Measurements from ENCODE around the gene UBE2D2.

Gene UBE2D2

DNA sequence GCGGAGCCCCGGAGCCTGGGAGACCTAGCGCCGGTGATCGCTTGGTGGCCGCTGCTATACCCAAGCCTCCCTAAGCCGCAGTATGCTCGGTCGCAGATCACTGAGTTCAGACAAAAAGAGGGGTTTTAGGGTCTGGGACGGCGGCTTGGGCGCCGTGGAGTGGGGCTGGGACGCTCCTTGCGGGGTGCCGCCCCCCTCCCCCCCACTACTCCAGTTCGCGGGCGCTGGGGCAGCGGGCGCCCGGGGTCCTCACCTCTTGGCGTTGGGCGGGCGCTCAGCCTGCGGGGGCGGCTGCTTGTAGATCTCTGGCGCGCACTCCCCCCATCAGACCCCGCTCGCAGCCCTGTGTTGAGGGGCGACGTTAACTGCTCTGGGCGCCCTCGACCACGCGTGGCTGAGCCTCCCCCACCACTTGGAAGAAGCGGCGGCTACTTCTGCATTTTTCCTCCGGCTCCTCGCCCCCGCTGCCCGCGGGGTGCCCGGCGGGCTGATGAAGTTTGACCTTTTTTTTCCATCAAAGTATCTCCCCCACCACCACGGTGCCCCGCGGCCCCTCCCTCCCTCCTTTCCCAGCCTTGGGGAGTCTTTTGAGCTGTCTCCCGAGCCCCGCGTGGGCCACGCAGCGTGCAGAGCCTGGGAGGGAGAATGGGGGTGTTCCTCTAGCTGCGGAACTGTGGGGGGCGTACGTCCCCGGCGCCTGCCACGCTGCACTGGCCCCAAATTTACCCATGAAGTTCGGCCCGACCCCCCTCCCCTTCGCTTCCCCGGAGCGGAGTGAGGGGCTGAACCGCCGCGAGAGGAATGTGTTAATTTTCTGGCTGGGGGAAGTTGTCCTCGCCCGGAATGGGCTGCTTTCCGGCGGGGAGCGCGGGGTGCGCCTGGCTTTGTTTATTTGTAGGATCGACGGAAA, 88.2 kb downstream of the UBE2D2 start:
- peak; percentile 18 for DNase-seq

DNA sequence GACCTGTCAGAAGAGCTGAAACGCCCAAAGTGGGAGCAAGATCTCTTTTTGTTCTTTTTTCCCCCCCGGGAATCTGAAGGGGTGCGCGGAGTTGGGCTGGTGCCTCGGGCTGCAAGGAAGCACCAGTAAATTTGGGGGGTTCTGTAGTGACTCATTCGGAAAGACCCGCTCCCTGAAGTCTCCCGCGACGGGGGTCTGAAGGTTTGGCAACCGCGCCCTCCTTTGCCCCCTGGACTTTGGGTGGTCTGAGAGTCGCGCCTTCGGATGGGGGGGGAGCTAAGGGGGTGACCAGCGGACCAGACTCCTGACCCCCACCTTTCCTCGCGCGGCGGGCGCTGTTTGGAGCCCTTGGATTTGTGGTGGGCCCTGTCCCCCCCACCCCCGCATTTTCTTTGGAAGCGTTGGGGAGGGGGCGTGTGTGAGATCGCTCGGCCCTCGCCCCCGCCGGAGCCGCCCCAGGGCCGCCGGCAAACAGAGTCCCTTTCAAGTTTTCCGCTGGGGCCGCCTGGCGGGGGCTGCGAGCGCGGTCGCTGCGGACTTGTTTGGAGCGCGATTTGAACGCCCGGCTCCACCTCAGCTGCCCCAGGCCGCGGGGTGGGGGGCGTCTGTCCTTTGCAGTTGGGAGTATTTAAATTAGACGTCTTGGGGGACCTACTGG, 89.0 kb downstream of the UBE2D2 start:
- no peak for DNase-seq

DNA sequence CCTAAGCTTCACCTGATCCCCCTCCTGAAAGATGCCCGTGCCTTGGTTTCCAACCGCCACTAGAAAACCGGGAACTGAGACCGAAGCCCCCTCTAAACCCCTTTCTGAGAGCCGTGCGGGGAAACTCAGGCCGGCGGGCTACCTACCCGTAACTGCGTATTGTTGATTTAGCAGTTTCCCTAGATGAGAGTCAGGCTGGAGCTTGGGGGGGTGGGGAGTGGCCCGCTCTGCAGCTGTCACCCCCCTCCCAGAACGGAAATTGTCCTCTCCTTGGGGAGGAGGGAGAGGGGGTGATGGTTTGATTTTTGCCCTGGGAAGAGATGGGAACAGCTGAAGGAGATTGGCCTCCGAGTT, 89.5 kb downstream of the UBE2D2 start:
- no peak for DNase-seq

DNA sequence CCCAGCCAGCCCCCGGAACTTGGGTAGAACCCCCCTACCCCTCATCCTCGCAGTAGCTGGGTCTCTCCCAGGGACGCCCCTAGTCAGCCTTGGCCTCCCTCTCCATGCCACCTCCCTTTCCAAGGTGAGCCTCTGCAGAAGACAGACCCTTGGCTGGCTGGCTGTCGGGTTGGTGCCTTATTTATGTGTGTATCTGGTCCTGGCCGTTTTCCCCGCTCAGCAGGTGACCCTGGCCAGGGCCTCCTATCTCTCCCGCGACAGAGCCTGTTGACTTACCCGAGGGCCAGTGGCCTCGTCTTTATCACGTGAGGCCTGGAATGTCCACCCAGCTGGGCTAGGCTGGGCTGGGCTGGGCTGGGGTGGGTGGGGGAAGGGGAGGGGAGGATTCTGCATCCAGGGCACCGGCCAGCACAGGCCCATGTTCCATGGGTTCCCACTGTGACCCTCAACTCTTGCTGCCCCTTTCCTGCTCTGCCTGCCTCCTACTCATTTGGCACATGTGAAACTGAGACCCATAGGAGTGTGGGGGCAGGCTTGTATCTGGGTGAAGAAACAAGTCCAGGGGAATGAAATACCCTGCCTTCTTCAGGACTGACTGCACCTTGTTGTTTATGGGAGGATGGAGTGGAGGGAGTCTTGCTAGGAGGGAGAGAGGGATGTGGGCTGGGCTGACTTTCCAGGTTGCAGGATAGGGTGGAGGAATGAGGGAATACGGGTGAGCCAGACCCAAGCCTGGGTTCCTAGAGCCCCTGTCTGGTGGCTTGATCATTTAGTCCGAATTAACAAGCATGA, 90.1 kb downstream of the UBE2D2 start:
- no peak for DNase-seq

DNA sequence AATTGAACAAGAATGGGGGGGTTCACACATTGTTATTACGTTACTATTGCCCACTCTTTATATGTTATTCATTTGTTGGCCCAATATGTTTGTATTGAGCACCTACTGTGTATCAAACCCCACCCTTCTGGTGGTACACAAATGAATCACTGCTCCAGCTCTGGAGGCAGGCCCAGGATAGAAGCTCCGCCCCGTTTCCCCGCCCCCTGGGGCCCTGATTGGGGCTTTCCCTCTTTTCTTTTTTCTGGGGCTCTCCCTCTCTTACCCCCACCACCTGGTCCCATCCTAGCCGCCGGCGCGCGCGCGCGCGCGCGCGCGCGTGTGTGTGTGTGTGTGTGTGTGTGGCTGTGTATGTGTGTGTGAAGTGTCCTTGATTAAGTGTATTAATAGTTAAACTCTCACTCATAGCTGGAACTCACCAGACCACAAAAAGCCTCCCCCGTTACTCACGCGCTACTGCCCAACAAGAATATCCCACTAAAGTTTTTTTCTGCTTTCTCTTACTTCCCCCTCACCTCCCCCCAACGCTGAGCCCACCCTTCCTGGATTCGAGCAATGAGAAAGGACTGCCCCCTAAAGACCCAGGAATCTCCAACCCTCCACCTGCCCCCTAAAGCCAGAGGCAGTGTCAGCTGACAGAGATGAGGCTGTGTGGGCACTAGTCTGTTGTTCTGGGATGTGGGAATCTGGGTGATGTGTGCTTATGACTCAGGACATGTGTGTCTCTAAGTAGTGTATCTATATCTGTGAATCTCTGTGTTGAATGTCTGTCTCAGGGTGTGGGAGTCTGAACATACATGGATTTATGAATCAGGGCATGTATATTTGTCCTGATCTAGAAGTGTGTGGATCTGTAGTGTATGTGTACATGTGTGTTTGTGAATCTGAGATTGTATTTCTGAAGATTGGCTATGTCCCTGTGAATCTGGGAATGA, 91.0 kb downstream of the UBE2D2 start:
- DNase-seq = no peak

DNA sequence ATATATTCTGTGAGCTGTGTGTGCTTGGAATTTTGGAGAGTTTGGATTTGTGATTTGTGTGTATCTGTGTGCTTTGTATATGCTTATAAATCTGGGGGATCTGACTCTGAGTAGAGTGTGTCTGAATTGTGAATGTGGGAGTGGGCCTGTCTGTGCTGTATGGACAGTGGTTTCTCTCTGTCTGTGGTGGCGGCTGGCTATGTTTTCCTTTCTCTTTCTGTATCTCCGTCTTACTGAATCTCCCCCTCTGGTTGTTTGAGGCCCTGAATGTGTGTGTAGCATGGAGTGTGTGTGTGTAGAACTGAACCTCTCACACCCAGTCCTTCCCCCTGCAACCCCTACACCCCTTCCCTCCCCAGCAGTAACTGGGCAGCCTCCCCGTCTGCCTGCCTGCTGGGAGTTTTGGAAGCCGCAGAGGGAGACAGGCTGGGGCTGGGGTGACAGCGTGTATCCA, 91.7 kb downstream of the UBE2D2 start:
- DNase-seq = no peak

DNA sequence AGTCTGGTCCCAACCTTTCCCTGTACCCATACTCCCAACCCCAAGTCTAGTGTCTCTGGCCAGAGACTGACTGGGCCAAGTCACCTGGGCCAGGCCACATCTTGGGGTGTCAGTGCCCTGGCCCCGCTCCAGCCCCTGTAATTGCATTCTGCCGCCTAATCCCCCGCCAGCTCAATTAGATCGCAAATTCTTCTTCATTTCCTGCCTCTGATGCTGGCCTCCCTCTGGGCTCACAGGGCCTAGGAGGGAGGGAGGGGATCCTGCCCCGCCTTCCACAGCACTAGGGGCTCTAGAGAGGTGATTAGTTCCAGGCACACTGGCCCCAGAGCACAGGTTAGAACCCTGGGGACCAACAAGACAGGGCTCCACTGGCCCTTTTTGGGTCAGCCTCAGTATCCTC, 92.5 kb downstream of the UBE2D2 start:
- DNase-seq = no peak

DNA sequence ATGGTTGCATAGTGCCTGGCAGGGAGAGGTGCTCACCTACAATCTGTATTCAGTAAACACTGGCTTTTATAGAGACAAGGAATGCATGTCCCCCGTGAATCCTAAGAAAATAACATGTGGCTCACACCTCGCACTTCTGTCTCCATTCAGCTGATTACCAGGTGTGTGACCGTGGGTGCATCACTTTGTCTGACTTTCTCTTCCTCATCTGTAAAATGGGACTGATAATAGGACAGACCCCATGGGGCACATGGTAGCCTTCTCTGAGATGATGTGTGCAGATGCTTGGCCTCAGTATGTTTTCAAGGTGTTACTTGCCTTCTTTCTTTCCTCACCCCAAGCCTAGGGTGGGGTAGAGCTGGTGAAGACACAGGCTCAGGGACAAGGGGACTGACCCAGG, 93.3 kb downstream of the UBE2D2 start:
- no peak for DNase-seq

DNA sequence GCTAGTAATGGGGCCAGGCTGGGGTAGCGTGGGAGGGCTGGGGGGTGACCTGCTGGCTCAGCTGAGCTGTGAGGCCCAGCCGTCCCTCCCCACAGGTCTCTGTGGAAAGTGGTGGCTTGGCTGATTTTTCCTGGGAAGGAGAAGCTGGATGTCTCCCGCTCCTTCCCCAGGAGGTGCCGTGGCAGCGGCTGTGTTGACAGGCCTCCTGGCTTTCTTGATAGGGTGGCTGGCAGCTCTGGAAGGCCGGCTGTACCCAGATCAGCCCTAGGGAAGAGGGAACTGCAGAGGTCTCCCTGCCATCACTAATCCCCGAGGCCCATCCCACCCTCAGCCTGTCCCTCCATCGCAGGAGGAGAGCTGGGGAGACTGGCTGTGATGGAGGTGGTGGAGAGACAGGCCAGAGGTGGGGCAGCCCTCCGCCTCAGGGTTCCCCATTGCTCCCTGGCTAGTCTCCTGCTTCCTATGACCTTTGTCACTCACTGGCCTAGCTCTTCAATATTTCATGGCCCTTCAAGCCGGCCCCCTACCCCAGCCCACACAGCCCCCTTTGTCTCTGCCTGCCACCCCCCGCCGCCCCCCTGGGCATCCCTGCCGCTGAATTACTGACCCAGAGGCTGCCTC, 93.8 kb downstream of the UBE2D2 start:
- no peak for DNase-seq

DNA sequence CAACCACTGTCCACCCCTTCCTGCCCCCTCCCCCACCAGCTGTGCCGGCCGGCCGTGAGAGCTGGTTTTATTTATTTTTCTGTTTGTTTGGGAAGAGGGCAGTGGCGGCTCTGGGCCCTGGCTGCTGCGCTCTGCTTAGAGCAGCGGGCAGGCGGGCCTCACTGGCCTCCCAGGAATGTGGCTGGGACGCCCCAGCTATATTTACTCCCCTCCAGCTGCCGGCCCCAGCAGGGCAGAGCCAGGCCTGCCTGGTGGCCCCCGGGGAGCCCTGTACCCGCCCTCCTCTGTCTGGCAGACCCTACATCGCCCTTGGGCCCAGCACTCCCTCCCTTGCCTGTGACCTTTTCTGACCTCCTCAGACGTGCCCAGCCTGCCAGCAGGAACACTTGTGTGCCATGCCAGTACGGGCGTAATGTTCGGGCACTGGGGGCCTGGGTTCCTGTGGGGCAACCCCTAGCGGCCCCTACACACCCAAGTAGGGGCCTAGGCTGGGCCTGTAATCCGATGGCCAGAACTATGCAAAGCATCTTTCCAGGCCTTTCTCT, 94.7 kb downstream of the UBE2D2 start:
- no peak for DNase-seq

DNA sequence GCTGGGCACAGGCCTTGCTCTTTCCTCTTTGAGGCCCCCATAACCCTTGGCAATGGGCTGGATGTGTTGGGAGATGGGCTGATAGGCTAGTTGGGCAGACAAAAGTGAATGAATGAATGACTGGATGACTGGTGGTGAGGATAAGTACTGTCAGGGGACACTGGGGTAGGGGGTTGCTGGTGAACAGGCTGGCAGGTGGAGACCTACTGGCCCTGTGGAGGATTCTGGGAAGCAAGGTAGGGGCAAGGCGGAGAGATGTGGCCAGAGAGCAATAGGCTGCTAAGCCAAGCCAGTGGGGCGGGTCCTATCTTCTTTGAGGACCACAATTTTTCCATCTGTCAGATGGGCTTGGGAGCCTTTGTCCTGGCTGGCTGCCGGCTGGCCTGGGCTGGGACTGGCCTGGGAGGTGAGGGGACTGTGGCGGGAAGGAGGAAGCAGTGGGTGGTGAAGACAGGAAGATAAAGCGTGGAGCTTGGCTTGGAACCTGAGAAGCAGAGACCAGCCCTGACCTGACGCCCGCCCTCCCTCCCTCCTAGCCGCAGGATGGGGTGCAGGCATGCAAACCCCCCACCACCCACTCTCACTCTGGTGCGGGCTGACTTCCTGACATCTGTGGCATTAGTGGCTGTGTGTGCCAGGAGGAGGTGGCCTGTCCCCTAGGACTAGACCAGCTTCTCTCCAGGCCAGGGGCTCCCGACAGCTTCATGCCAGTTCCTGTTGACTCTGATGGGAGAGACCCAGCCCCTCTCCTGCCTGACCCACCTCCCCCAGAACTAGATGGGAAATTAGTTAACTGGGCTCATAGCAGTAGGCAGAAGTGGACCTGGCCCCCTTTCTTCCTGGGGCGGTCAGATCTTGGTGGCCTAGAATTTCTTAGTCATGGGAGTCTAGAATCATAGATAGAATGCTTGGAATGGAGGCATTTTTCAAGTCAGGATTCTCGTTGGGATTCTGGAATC, 96.5 kb downstream of the UBE2D2 start:
- DNase-seq = peak; percentile 89

DNA sequence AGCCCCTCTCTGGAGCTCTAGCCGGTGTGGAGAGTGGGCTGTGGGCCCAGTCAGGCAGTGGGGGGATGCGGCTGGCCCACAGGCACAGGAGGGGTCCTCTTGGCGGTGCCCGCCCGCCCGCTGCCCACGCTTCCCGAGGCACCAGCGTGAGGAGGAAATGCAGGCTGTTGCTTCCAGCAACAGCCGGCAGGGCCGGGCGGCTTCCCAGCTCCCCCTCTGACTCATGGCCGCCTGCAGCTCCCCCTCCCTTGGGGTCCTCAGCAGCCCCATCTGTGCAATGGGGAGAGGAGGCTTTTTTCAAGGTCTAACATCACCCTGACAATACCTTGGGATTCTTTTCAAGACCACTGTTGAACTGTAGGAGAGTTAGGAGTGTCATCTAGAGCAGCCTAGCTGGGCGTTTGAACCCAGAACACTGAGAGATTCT, 97.4 kb downstream of the UBE2D2 start:
- no peak for DNase-seq

DNA sequence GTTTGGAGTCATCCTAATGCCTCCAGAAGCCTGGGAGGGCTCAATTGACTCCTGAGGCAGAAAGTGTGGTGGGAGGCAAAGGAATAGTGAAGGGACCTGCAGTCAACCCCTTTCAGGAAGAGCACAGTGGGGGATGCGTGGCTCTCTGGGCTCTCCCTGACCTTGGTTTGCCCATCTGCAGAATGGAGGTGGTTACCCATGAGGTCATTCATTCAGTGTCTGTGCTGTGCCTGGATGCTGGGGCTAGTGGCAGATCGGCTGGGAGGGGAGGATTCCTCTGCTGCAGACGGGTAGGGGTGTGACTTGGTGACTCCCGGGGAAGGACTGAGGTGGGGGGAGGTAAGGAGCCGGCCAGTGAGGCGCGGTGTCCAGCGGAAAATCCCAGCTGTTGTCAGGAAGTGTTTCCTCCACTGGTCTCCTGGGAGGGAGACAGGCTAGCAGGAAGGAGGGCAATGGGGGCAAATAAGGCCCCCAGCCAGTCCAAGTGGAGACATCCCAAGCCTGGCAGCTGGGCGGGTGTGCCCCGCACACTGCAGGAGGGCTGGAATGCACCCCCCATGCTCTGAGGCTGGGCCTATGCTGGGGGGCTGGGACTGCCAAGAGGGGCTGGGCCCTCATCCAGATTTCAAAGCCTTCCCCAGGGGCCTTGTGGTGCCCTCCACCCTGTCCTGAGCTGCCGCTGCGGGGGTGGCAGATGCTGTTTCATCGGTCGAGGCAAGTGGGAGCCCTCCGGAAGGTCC, 98.0 kb downstream of the UBE2D2 start:
- no peak for DNase-seq

DNA sequence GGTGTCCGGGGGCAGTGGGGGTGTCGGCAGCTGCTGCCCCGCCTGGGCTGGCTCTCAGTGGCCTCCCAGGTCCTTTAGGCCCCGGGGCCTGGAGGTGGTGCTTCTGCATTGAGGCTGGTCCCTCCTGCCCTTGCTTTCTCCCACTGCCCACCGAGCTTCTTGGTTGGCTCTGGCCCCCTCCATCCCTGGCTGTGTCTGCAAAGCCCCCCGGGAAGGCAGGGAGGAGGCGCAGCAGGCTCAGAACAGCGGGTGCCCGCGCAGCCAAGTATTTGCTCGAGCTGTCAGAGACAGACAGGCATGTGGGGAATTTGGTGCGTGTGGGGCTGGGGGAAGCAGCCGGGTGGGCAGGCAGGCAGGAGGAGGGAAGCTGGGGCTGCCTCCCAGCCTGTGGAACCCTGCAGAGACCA, 98.6 kb downstream of the UBE2D2 start:
- no peak for DNase-seq

DNA sequence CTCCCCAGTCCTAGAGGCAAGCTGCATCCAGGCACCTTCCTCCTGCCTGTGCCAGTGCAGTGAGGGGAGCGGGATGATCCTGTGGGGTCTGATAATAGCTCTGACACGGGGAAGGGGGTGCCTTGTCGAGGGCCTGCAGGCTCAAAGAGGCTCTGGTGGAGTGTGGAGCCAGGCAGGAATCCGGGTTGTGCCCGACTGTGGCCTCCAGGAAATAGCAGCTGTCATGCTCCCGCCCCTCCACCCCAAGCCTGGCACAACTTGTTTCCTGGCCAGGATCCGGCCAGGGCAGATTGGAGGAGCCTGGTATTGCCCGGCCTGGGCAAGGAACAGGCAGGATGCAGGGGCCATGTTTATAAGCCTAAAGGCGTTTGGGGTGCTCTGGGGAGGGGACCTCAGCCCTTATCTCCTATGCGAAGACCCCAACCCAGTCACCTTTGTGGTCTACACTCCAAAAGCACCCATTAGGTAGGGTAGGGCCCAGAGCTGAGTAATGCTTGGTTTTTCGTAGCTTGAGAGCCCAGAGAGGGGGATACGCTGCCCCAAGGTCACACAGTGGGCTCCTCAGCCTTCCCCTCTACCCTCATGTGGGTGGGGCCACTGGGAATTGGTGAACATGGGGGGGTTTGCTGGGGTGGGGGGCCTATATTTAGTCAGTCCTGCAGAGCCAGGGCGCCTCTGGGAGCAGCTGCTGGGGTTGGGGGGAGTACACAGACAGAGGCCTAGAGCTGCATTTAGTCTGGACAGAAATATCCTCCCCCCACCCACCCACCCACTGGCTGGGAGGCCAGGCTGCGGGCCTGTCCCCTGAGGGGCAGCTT, 99.2 kb downstream of the UBE2D2 start:
- peak; percentile 63 for DNase-seq

DNA sequence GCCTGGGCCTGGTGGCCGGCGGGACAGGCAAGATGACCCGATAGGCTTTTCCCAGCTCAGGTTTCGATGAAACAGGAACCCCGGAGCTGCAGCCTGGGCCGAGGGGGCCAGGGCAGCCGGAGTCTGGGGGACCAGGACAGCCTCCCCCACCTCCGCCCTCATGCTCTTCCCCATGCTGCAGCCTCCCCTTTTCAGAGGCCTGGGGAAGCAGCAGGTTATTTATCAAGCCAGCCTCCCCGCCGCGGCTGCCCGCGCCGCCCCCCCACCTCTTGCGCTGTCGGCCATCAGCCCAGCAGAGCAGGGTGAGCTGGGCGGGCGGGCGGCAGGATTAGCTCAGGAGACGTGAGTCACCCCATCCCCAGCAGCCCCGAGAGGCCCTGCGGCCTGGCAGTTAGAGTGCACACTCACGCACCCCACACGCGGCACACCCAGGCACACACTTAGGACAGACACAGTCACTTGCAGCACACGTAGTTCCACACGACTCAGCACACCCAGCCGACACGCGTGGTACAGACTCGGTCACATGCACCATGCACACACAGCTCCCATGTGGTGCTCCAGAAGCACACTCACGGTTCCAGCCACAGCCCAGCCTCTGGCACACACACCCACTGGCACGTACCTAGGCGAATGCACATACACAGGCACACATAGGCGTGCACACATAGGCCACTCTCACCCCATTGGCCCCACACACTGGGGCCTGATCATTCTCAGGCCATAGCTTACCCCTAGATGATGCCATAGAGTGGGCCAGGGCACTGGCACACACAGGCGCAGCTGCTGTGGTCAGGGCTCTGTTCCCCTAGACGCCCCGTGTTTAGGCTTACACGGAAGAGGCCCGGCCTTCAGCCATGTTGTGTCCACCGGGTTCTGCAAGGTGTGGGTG, 100.0 kb downstream of the UBE2D2 start:
- peak; percentile 57 for DNase-seq

DNA sequence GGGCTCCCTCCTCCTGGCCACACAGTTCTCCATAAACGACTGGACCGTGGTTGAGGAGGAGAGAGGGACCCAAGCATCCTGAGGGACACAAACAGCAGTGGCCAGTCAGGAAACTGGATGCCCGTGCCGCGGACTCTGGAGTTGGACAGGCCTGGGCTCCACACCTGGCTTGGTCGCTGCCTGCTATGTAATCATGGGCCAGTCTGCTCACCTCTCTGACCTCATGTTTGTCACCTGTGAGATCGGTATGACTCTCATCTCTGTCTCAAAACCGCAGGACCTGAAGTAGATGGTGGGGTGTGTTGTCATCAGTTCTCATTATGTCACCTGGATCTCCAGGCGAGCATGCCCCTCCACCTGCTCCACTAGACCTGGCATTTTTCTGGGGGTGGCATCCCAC, 101.5 kb downstream of the UBE2D2 start:
- DNase-seq = no peak

Measured in GF-D8 (cell line).